IMR-90 (cell line): Measurements from ENCODE around the gene BGN. TPM values are rescaled to one million over a fixed set of nuclear protein-coding genes. Genes with fewer than 3 reads are reported as not detected.

Experiments used
- ATAC-seq: fragments of 200-7000 bp; cut with Tn5 transposase; 2 replicates; pipeline ENCODE4 v1.9.1; 2020; ENCODE audit warnings: low read depth, mild to moderate bottlenecking, moderate library complexity
- BruUV-seq: library from RNA; stranded (reverse); fragments of 400-500 nt; replicated peaks from 2 replicates; lab custom pipeline; 2021; lab: Mats Ljungman, UMichigan
- CTCF ChIA-PET: fragments of 300-600 bp; formaldehyde crosslinking; extraction: SDS; loops from one replicate; lab custom pipeline; 2021; ENCODE audit warnings: antibody characterized with exemption; lab: Yijun Ruan, JAX
- POLR2A ChIA-PET: fragments of 300-600 bp; sonication (Branson Sonifier 250); formaldehyde crosslinking; loops from one replicate; lab custom pipeline; 2022; ENCODE audit warnings: antibody characterized with exemption; ENCODE audit not compliant: unreplicated experiment; lab: Charles Lee
- DNase-seq: peaks from one replicate; pipeline ENCODE4 v3.0.0; 2013
- H2AFZ ChIP-seq: replicated peaks from 2 replicates; pipeline ENCODE3; 2013; ENCODE audit warnings: low read length, mild to moderate bottlenecking; ENCODE audit not compliant: poor library complexity
- H2AK5ac ChIP-seq: 2 replicates; pipeline ENCODE4 v1.6.1; 2013; ENCODE audit warnings: low read depth, low read length, inconsistent platforms
- H2AK9ac ChIP-seq: replicated peaks from 2 replicates; pipeline ENCODE3; 2013; ENCODE audit warnings: mild to moderate bottlenecking, low read depth, low read length, moderate library complexity; ENCODE audit not compliant: poor library complexity
- H2BK120ac ChIP-seq: 2 replicates; pipeline ENCODE4 v1.6.1; 2013; ENCODE audit warnings: low read depth, low read length, inconsistent platforms
- H2BK15ac ChIP-seq: 3 replicates; pipeline ENCODE4 v1.6.1; 2013; ENCODE audit warnings: low read depth, low read length, inconsistent platforms
- H2BK20ac ChIP-seq: 2 replicates; pipeline ENCODE4 v1.6.1; 2013; ENCODE audit warnings: low read depth, mild to moderate bottlenecking, inconsistent platforms, low read length, moderate library complexity
- H2BK5ac ChIP-seq: 2 replicates; pipeline ENCODE4 v1.6.1; 2013; ENCODE audit warnings: mild to moderate bottlenecking, low read depth, low read length, inconsistent platforms; ENCODE audit not compliant: poor library complexity, severe bottlenecking
- H3K14ac ChIP-seq: replicated peaks from 2 replicates; pipeline ENCODE4 v1.6.1; 2013; ENCODE audit warnings: low read depth, low read length, inconsistent platforms
- H3K18ac ChIP-seq: 2 replicates; pipeline ENCODE4 v1.6.1; 2013; ENCODE audit warnings: low read depth, low read length, control low read depth
- H3K23ac ChIP-seq: 2 replicates; pipeline ENCODE4 v1.6.1; 2013; ENCODE audit warnings: low read depth, low read length, inconsistent platforms
- H3K27ac ChIP-seq: 2 replicates; pipeline ENCODE4 v1.5.1; 2013; ENCODE audit warnings: mild to moderate bottlenecking, control low read depth, low read length; ENCODE audit not compliant: insufficient read depth
- H3K27me3 ChIP-seq: 2 replicates; pipeline ENCODE4 v1.6.1; 2013; ENCODE audit warnings: low read length; ENCODE audit not compliant: control insufficient read depth, insufficient read depth
- H3K36me3 ChIP-seq: 2 replicates; pipeline ENCODE4 v1.6.1; 2013; ENCODE audit warnings: low read length, mixed read lengths; ENCODE audit not compliant: control insufficient read depth, insufficient read depth
- H3K4ac ChIP-seq: 2 replicates; pipeline ENCODE4 v1.6.1; 2013; ENCODE audit warnings: low read depth, low read length, inconsistent platforms
- H3K4me1 ChIP-seq: 2 replicates; pipeline ENCODE4 v1.6.1; 2013; ENCODE audit warnings: low read length, mixed read lengths; ENCODE audit not compliant: control insufficient read depth, insufficient read depth
- H3K4me2 ChIP-seq: 2 replicates; pipeline ENCODE4 v1.6.1; 2013; ENCODE audit warnings: low read depth, mild to moderate bottlenecking, control low read depth, low read length, moderate library complexity
- H3K4me3 ChIP-seq: 2 replicates; pipeline ENCODE4 v1.5.1; 2013; ENCODE audit warnings: low read depth, mild to moderate bottlenecking, control low read depth, low read length, moderate library complexity; ENCODE audit not compliant: insufficient read depth
- H3K56ac ChIP-seq: 2 replicates; pipeline ENCODE4 v1.6.1; 2013; ENCODE audit warnings: low read length, inconsistent platforms; ENCODE audit not compliant: insufficient read depth; ENCODE audit errors: extremely low read depth
- H3K79me1 ChIP-seq, 2 experiments: 2 replicates each; pipeline ENCODE4 v1.6.1; 2013; ENCODE audit warnings: low read length in 2 of 2, inconsistent platforms in 1 of 2, low read depth in 1 of 2
- H3K9ac ChIP-seq: 2 replicates; pipeline ENCODE4 v1.6.1; 2013; ENCODE audit warnings: low read depth, low read length, control low read depth
- H3K9me1 ChIP-seq: 2 replicates; pipeline ENCODE4 v1.6.1; 2013; ENCODE audit warnings: low read length, inconsistent platforms; ENCODE audit not compliant: insufficient read depth
- H3K9me3 ChIP-seq: 2 replicates; pipeline ENCODE4 v1.6.1; 2013; ENCODE audit warnings: low read length; ENCODE audit not compliant: control insufficient read depth, insufficient read depth
- H4K20me1 ChIP-seq: 2 replicates; pipeline ENCODE4 v1.6.1; 2013; ENCODE audit warnings: low read length, inconsistent platforms; ENCODE audit not compliant: insufficient read depth
- H4K5ac ChIP-seq: 2 replicates; pipeline ENCODE4 v1.6.1; 2013; ENCODE audit warnings: mild to moderate bottlenecking, low read depth, low read length, control low read depth
- H4K8ac ChIP-seq, 2 experiments: 2 replicates each; pipeline ENCODE4 v1.6.1; 2013; ENCODE audit warnings: low read depth in 2 of 2, low read length in 2 of 2, control low read depth in 1 of 2, inconsistent platforms in 1 of 2
- H4K91ac ChIP-seq: 2 replicates; pipeline ENCODE4 v1.6.1; 2013; ENCODE audit warnings: low read depth, low read length, inconsistent platforms; ENCODE audit not compliant: insufficient read depth
- BHLHE40 ChIP-seq: fragments of 150-350 bp; IDR thresholded peaks from 2 replicates; pipeline ENCODE4 v1.6.1; 2016; ENCODE audit warnings: mild to moderate bottlenecking, low read depth, low read length
- CEBPB ChIP-seq: IDR thresholded peaks from 2 replicates; pipeline ENCODE4 v1.6.1; 2012; ENCODE audit warnings: low read depth, low read length, improper control_type of control experiment
- CHD1 ChIP-seq: IDR thresholded peaks from 2 replicates; pipeline ENCODE4 v1.6.1; 2012; ENCODE audit warnings: low read depth, low read length, improper control_type of control experiment
- FOS ChIP-seq: fragments of 150-350 bp; IDR thresholded peaks from 2 replicates; pipeline ENCODE4 v1.6.1; 2016; ENCODE audit warnings: low read depth, low read length
- MAFK ChIP-seq: IDR thresholded peaks from 2 replicates; pipeline ENCODE4 v1.6.1; 2012; ENCODE audit warnings: low read depth, low read length, improper control_type of control experiment
- MAZ ChIP-seq: IDR thresholded peaks from 2 replicates; pipeline ENCODE4 v1.6.1; 2012; ENCODE audit warnings: low read depth, mild to moderate bottlenecking, low read length, improper control_type of control experiment, moderate library complexity, borderline replicate concordance
- MXI1 ChIP-seq: IDR thresholded peaks from 2 replicates; pipeline ENCODE4 v1.6.1; 2012; ENCODE audit warnings: low read depth, mild to moderate bottlenecking, low read length, moderate library complexity, borderline replicate concordance
- NFE2L2 ChIP-seq: fragments of 150-350 bp; IDR thresholded peaks from 2 replicates; pipeline ENCODE4 v1.6.1; 2016; ENCODE audit warnings: low read depth, mild to moderate bottlenecking, low read length
- POLR2A ChIP-seq: IDR thresholded peaks from 2 replicates; pipeline ENCODE4 v1.6.1; 2012; ENCODE audit warnings: mild to moderate bottlenecking, low read depth, low read length
- RAD21 ChIP-seq: IDR thresholded peaks from 2 replicates; pipeline ENCODE4 v1.6.1; 2012; ENCODE audit warnings: low read length, improper control_type of control experiment
- RCOR1 ChIP-seq: IDR thresholded peaks from 2 replicates; pipeline ENCODE4 v1.6.1; 2012; ENCODE audit warnings: mild to moderate bottlenecking, low read length, improper control_type of control experiment; ENCODE audit not compliant: insufficient replicate concordance
- RFX5 ChIP-seq: IDR thresholded peaks from 2 replicates; pipeline ENCODE4 v1.8.0; 2012; ENCODE audit warnings: low read depth, mild to moderate bottlenecking, low read length, moderate library complexity
- SMC3 ChIP-seq: fragments of 150-350 bp; IDR thresholded peaks from 2 replicates; pipeline ENCODE4 v1.6.1; 2016; ENCODE audit warnings: low read depth, mild to moderate bottlenecking, antibody characterized with exemption, low read length, moderate library complexity
- WGBS, 2 experiments: methylation state at CpG; one replicate each; pipeline versions ENCODE4 v1.1.5 to v1.1.7; 2013; ENCODE audit warnings: missing lambda C conversion rate in 2 of 2; ENCODE audit not compliant: insufficient read length in 1 of 2; ENCODE audit errors: extremely low coverage in 2 of 2; 5-methylcytosine and 5-hydroxymethylcytosine counted together
- dilution Hi-C: fragments of 300-500 bp; cut with HindIII; formaldehyde crosslinking; loops from one replicate; pipeline ENCODE4 v1.14.3; 2018; ENCODE audit warnings: low sequenced_read_pairs; ENCODE audit not compliant: unreplicated experiment
- in situ Hi-C: fragments of 300-500 bp; cut with MboI; formaldehyde crosslinking; loops from 3 replicates; pipeline ENCODE4 v1.14.3; 2019; ENCODE audit warnings: low sequenced_read_pairs, inconsistent platforms, mixed read lengths
- intact Hi-C: fragments of 100-400 bp; cut with micrococcal nuclease; formaldehyde crosslinking; loops from 2 replicates; pipeline ENCODE4 v1.10.0; 2022
- polyA plus RNA-seq, 3 experiments: library from polyadenylated mRNA; depleted of rRNA; stranded (reverse); fragments of >200 nt; gene quantifications; 2 replicates each; pipeline ENCODE4 v1.2.3, GENCODE V29; 2012; ENCODE audit warnings: low replicate concordance in 1 of 3
- total RNA-seq: library from RNA; depleted of rRNA; stranded (reverse); fragments of >200 nt; gene quantifications from 2 replicates; pipeline ENCODE4 v1.2.3, GENCODE V29; 2012
- TF ChIP-seq, protein P1 (sequence below): conservative IDR thresholded peaks from 2 replicates; pipeline ENCODE4 v1.5.1; 2012; ENCODE audit warnings: mild to moderate bottlenecking, low read depth, low read length, improper control_type of control experiment
- TF ChIP-seq, protein P2 (sequence below): fragments of 150-350 bp; IDR thresholded peaks from 2 replicates; pipeline ENCODE4 v1.6.1; 2016; ENCODE audit warnings: low read depth, mild to moderate bottlenecking, low read length, moderate library complexity, borderline replicate concordance
- TF ChIP-seq, protein P3 (sequence below): fragments of 150-350 bp; IDR thresholded peaks from 2 replicates; pipeline ENCODE4 v1.6.1; 2017; ENCODE audit warnings: mild to moderate bottlenecking, antibody characterized with exemption, low read length, low read depth

BGN gene
- total and polyA plus RNA-seq, 2 of the 4 experiments (the other 2 are of a cell fraction), result 11.3 to 298 TPM

DNA sequence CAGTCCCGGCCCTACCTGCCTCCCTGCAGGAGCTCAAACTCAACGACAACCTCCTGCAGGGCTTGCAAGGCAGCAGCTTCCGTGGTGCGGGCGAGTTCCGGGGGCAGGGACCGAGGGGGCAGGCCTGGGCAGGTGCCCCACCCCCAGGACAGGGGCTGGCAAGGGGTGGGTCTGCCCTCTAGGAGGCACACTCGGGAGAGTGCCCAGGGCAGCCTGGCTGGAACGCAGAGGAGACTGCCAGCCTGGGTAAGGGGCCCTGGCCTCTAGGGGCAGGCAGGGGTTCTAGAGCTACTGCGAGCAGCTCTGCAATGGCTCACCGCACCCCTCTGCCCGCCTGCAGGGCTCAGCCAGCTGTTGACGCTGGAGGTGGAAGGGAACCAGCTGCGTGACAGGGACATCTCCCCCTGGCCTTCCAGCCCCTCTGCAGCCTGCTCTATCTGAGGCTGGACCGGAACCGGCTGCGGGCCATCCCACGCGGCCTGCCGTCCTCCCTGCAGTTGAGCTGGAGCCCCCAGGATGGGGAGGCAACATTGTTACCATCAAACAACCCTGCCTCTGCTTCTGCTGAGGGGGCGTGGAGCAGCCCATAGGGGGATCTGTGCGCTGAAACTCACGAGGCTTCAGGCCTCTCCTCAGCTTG, 12.3 kb upstream of the BGN start:
- in situ Hi-C loops (no loop called here), dilution Hi-C loops (no loop called here), intact Hi-C loops (no loop called here)
- Histone ChIP-seq H2AFZ (no peak overlapping the region), H3K9ac (no peak overlapping the region), H3K27me3 (no peaks in the 10 kb centered on the region), H3K27ac (no peak overlapping the region), H2BK5ac (no peak overlapping the region), H2BK20ac (no peak overlapping the region), H3K4ac (no peak overlapping the region), H4K20me1 (no peaks in the 10 kb centered on the region), H3K23ac (no peak overlapping the region), H3K79me1 (peaks cover 0 to under 1% of the 10 kb centered on the region in 2 experiments; a peak in 1 of 4 replicates), H4K5ac (no peak overlapping the region), H3K4me2 (no peak overlapping the region), H3K9me3 (no peaks in the 10 kb centered on the region), H4K91ac (no peak overlapping the region), H3K4me3 (no peak overlapping the region), H3K56ac (no peak overlapping the region), H3K14ac (no peak overlapping the region), H2AK9ac (no peak overlapping the region), H3K18ac (no peak overlapping the region), H3K4me1 (peaks cover 6% of the 10 kb centered on the region), H4K8ac (no peak overlapping the region), H3K36me3 (no peaks in the 10 kb centered on the region), H3K9me1 (peaks cover 6% of the 10 kb centered on the region; the same call in 1 of the 2 replicates), H2BK15ac (no peak overlapping the region), H2AK5ac (no peak overlapping the region), H2BK120ac (no peak overlapping the region)
- ChIA-PET CTCF (no interaction called here), POLR2A (no interaction called here)
- DNase-seq (no peak), ATAC-seq (no peak)
- BruUV-seq, result no TSS peak
- TF ChIP-seq SMC3 (no peak), RAD21 (no peak), NFE2L2 (no peak), RCOR1 (no peak), RFX5 (no peak), MAZ (no peak), MXI1 (no peak), CEBPB (no peak), CHD1 (no peak), BHLHE40 (no peak), POLR2A (no peak), FOS (no peak), MAFK (no peak)
- TF ChIP-seq, protein P1, sequence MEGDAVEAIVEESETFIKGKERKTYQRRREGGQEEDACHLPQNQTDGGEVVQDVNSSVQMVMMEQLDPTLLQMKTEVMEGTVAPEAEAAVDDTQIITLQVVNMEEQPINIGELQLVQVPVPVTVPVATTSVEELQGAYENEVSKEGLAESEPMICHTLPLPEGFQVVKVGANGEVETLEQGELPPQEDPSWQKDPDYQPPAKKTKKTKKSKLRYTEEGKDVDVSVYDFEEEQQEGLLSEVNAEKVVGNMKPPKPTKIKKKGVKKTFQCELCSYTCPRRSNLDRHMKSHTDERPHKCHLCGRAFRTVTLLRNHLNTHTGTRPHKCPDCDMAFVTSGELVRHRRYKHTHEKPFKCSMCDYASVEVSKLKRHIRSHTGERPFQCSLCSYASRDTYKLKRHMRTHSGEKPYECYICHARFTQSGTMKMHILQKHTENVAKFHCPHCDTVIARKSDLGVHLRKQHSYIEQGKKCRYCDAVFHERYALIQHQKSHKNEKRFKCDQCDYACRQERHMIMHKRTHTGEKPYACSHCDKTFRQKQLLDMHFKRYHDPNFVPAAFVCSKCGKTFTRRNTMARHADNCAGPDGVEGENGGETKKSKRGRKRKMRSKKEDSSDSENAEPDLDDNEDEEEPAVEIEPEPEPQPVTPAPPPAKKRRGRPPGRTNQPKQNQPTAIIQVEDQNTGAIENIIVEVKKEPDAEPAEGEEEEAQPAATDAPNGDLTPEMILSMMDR, result no peak
- TF ChIP-seq, protein P2, sequence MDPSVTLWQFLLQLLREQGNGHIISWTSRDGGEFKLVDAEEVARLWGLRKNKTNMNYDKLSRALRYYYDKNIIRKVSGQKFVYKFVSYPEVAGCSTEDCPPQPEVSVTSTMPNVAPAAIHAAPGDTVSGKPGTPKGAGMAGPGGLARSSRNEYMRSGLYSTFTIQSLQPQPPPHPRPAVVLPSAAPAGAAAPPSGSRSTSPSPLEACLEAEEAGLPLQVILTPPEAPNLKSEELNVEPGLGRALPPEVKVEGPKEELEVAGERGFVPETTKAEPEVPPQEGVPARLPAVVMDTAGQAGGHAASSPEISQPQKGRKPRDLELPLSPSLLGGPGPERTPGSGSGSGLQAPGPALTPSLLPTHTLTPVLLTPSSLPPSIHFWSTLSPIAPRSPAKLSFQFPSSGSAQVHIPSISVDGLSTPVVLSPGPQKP, result no peak
- TF ChIP-seq, protein P3, sequence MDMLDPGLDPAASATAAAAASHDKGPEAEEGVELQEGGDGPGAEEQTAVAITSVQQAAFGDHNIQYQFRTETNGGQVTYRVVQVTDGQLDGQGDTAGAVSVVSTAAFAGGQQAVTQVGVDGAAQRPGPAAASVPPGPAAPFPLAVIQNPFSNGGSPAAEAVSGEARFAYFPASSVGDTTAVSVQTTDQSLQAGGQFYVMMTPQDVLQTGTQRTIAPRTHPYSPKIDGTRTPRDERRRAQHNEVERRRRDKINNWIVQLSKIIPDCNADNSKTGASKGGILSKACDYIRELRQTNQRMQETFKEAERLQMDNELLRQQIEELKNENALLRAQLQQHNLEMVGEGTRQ, result no peak
- 77% methylated on average over 4 of the region's 23 CpGs; no CpG with 5 or more reads in 1 of the 2 experiments for WGBS, 2 experiments
